ENCODE data around the gene ADCY5.

Gene ADCY5

GRCh38 chr3:123339302-123339701 is 109.6 kb downstream of the ADCY5 start:
- no peak for DNase-seq (ENCODE audit: low read depth)
- no peak overlapping the region for H3K4me3 ChIP-seq (ENCODE audit: low read length)
- no peak for TF ChIP-seq CTCF (IDR thresholded peaks at IDR 0.05; ENCODE audit: insufficient read depth, low read depth, low read length, missing control alignments)

GRCh38 chr3:123338620-123339061 is 110.2 kb downstream of the ADCY5 start:
- TF ChIP-seq CTCF (IDR thresholded peaks at IDR 0.05; ENCODE audit: insufficient read depth, low read depth, low read length, missing control alignments), result no peak
- no peak overlapping the region for H3K4me3 ChIP-seq (ENCODE audit: low read length)
- no peak for DNase-seq (ENCODE audit: low read depth)

GRCh38 chr3:123337948-123338619 is 110.8 kb downstream of the ADCY5 start:
- TF ChIP-seq CTCF (IDR thresholded peaks at IDR 0.05; ENCODE audit: insufficient read depth, low read depth, low read length, missing control alignments), result no peak
- DNase-seq (ENCODE audit: low read depth), result peak; percentile 19

GRCh38 chr3:123337226-123337625 is 111.7 kb downstream of the ADCY5 start:
- no peak overlapping the region for H3K4me3 ChIP-seq (ENCODE audit: low read length)
- no peak for TF ChIP-seq CTCF (IDR thresholded peaks at IDR 0.05; ENCODE audit: insufficient read depth, low read depth, low read length, missing control alignments)
- no peak for DNase-seq (ENCODE audit: low read depth)

More at GRCh38 chr3:123337948-123338619, 110.8 kb downstream of the ADCY5 start:
- H3K4me3 ChIP-seq (ENCODE audit: low read length), result no peak overlapping the region

- DNase-seq (ENCODE audit: low read depth), result no peak
- no peak overlapping the region for H3K4me3 ChIP-seq (ENCODE audit: low read length)
- no peak for TF ChIP-seq CTCF (IDR thresholded peaks at IDR 0.05; ENCODE audit: insufficient read depth, low read depth, low read length, missing control alignments)
These were observed 112.4 kb downstream of the ADCY5 start for GRCh38 chr3:123336441-123336851.

GRCh38 chr3:123336001-123336400 is 112.9 kb downstream of the ADCY5 start:
- DNase-seq (ENCODE audit: low read depth), result no peak
- TF ChIP-seq CTCF (IDR thresholded peaks at IDR 0.05; ENCODE audit: insufficient read depth, low read depth, low read length, missing control alignments), result no peak

More at GRCh38 chr3:123336001-123336400, 112.9 kb downstream of the ADCY5 start:
- H3K4me3 ChIP-seq (ENCODE audit: low read length), result no peak overlapping the region
